Measurements from ENCODE around the gene TCERG1L. TPM values are rescaled to one million over a fixed set of nuclear protein-coding genes. Genes with fewer than 3 reads are reported as not detected.

TCERG1L gene
- total RNA-seq, 2 donors from 2014 or later: 1.6 to 4.5 TPM

GRCh38 chr10:131258256-131258655 is 53.3 kb downstream of the TCERG1L start:
- Histone ChIP-seq H3K9ac (ENCODE audit: extremely low read depth, low read length, poor library complexity, severe bottlenecking) (no peak overlapping the region), H3K9me3 (ENCODE audit: control insufficient read depth, low read length) (no peaks in the 10 kb centered on the region), H3K27me3 (ENCODE audit: control insufficient read depth, insufficient read depth, low read length, poor library complexity, severe bottlenecking) (no peaks in the 10 kb centered on the region), H3K4me1 (ENCODE audit: control insufficient read depth, insufficient read depth, low read length) (peaks cover 8% of the 10 kb centered on the region), H3K4me3 (ENCODE audit: low read length) (no peak overlapping the region), H3K36me3 (ENCODE audit: control insufficient read depth, insufficient read depth, low read length) (no peaks in the 10 kb centered on the region), H3K27ac (ENCODE audit: low read depth, low read length) (no peak overlapping the region)
- no peaks in the 10 kb centered on the region for H3K36me3 Mint-ChIP-seq (ENCODE audit: low read depth)
- H3K27ac Mint-ChIP-seq: no peak overlapping the region
- no peak for TF ChIP-seq CTCF (conservative IDR thresholded peaks at IDR 0.05)
- H3K9me3 Mint-ChIP-seq: no peaks in the 10 kb centered on the region
- 92 to 95% methylated on average over 6 to 9 of the region's 9 CpGs for WGBS, 2 experiments (ENCODE audit: insufficient coverage in 1 of 2, insufficient read length in 1 of 2)
- no peak for DNase-seq
- H3K4me3 Mint-ChIP-seq: no peak overlapping the region
- H3K27me3 Mint-ChIP-seq (ENCODE audit: insufficient read depth): no peaks in the 10 kb centered on the region
- peaks cover 7% of the 10 kb centered on the region for H3K4me1 Mint-ChIP-seq

- H3K9me3 Mint-ChIP-seq: no peaks in the 10 kb centered on the region
- DNase-seq: no peak
- no peaks in the 10 kb centered on the region for H3K9me3 ChIP-seq (ENCODE audit: control insufficient read depth, low read length)
- no peak overlapping the region for H3K4me3 Mint-ChIP-seq
- H3K4me3 ChIP-seq (ENCODE audit: low read length): no peak overlapping the region
- H3K27me3 Mint-ChIP-seq (ENCODE audit: insufficient read depth): no peaks in the 10 kb centered on the region
- WGBS, 2 experiments (ENCODE audit: insufficient coverage in 1 of 2, insufficient read length in 1 of 2): 92 to 97% methylated on average over 9 to 11 of the region's 11 CpGs
- no peak overlapping the region for H3K9ac ChIP-seq (ENCODE audit: extremely low read depth, low read length, poor library complexity, severe bottlenecking)
- H3K36me3 Mint-ChIP-seq (ENCODE audit: low read depth): no peaks in the 10 kb centered on the region
- H3K27ac ChIP-seq (ENCODE audit: low read depth, low read length): no peak overlapping the region
- no peaks in the 10 kb centered on the region for H3K27me3 ChIP-seq (ENCODE audit: control insufficient read depth, insufficient read depth, low read length, poor library complexity, severe bottlenecking)
- TF ChIP-seq CTCF (conservative IDR thresholded peaks at IDR 0.05): no peak
- H3K4me1 Mint-ChIP-seq: peaks cover 13% of the 10 kb centered on the region
- H3K4me1 ChIP-seq (ENCODE audit: control insufficient read depth, insufficient read depth, low read length): peaks cover 10% of the 10 kb centered on the region
- no peaks in the 10 kb centered on the region for H3K36me3 ChIP-seq (ENCODE audit: control insufficient read depth, insufficient read depth, low read length)
- H3K27ac Mint-ChIP-seq: no peak overlapping the region
Observed at GRCh38 chr10:131257027-131257426, 54.5 kb downstream of the TCERG1L start.

GRCh38 chr10:131254859-131255252 is 56.7 kb downstream of the TCERG1L start:
- Histone ChIP-seq H3K4me3 (ENCODE audit: low read length) (no peak overlapping the region), H3K27ac (ENCODE audit: low read depth, low read length) (no peak overlapping the region), H3K9ac (ENCODE audit: extremely low read depth, low read length, poor library complexity, severe bottlenecking) (no peak overlapping the region), H3K9me3 (ENCODE audit: control insufficient read depth, low read length) (no peaks in the 10 kb centered on the region), H3K4me1 (ENCODE audit: control insufficient read depth, insufficient read depth, low read length) (peaks cover 28% of the 10 kb centered on the region), H3K36me3 (ENCODE audit: control insufficient read depth, insufficient read depth, low read length) (no peaks in the 10 kb centered on the region), H3K27me3 (ENCODE audit: control insufficient read depth, insufficient read depth, low read length, poor library complexity, severe bottlenecking) (no peaks in the 10 kb centered on the region)
- Mint-ChIP-seq H3K27me3 (ENCODE audit: insufficient read depth) (no peaks in the 10 kb centered on the region), H3K4me3 (no peak overlapping the region), H3K4me1 (peaks cover 32% of the 10 kb centered on the region), H3K27ac (no peak overlapping the region), H3K9me3 (no peaks in the 10 kb centered on the region), H3K36me3 (ENCODE audit: low read depth) (no peaks in the 10 kb centered on the region)
- DNase-seq: no peak
- WGBS, 2 experiments (ENCODE audit: insufficient coverage in 1 of 2, insufficient read length in 1 of 2): 92 to 95% methylated on average over 3 to 4 of the region's 4 CpGs
- no peak for TF ChIP-seq CTCF (conservative IDR thresholded peaks at IDR 0.05)

Data from endodermal cell (in vitro differentiated cells).